KOPT-K1 (cell line): ENCODE results near the gene MTX3.

Experiments
- H3K27ac ChIP-seq: fragments of 200-600 bp; sonication (generic); 2 replicates; pipeline ENCODE4 v1.5.1; 2016; ENCODE audit warnings: antibody characterized with exemption, mild to moderate bottlenecking, low read depth, low read length; ENCODE audit not compliant: poor library complexity, severe bottlenecking
- H3K36me3 ChIP-seq: fragments of 200-600 bp; sonication (generic); 2 replicates; pipeline ENCODE4 v1.5.1; 2017; ENCODE audit warnings: antibody characterized with exemption, mild to moderate bottlenecking, low read length, moderate library complexity; ENCODE audit not compliant: insufficient read depth
- H3K9me3 ChIP-seq: fragments of 200-600 bp; sonication (generic); 2 replicates; pipeline ENCODE4 v1.5.1; 2017; ENCODE audit warnings: antibody characterized with exemption, low read length, mild to moderate bottlenecking; ENCODE audit not compliant: insufficient read depth, poor library complexity, severe bottlenecking

The MTX3 gene

GRCh38 chr5:79931866-79932265 lies 59.2 kb downstream of the MTX3 start:
- H3K36me3 ChIP-seq: no peaks in the 10 kb centered on the region
- H3K27ac ChIP-seq: no peak overlapping the region
- H3K9me3 ChIP-seq: peaks cover 11% of the 10 kb centered on the region

GRCh38 chr5:79931409-79931808 lies 59.7 kb downstream of the MTX3 start:
- H3K9me3 ChIP-seq: peaks cover 11% of the 10 kb centered on the region
- H3K36me3 ChIP-seq: no peaks in the 10 kb centered on the region
- H3K27ac ChIP-seq: no peak overlapping the region

- no peaks in the 10 kb centered on the region for H3K36me3 ChIP-seq
- no peak overlapping the region for H3K27ac ChIP-seq
- peaks cover 11% of the 10 kb centered on the region for H3K9me3 ChIP-seq
Observed at GRCh38 chr5:79929095-79929494, 62.0 kb downstream of the MTX3 start.
